Measurements from ENCODE around the gene SCAMP1.

The SCAMP1 gene

DNA sequence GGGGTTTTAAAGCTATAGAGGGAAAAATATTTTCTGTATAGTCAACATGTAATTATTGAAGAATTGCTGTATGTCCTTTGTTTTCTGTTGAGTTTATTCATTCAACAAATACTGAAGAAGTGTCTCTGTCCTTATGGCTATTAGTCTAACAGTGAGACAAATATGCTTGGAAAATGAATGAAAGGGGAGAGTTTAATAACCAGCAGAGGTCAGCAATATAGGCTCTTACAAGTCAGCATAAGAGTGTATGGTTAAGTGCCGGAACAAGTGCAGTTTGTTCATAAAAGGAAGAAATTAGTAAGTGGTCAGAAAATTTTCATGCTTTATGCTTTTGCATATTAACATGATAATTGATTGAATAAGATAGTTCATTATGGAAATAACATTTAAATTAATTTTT lies 3.6 kb downstream of the SCAMP1 start:
- CTCF ChIA-PET, result interaction anchor here (0.9 kb wide), 1 partner anchor 104 kb away, joined by 3 read pairs; no protein-coding TSS in a partner anchor
- DNase-seq (ENCODE audit: low read depth, low spot score), result no peak
- TF ChIP-seq, protein P1, sequence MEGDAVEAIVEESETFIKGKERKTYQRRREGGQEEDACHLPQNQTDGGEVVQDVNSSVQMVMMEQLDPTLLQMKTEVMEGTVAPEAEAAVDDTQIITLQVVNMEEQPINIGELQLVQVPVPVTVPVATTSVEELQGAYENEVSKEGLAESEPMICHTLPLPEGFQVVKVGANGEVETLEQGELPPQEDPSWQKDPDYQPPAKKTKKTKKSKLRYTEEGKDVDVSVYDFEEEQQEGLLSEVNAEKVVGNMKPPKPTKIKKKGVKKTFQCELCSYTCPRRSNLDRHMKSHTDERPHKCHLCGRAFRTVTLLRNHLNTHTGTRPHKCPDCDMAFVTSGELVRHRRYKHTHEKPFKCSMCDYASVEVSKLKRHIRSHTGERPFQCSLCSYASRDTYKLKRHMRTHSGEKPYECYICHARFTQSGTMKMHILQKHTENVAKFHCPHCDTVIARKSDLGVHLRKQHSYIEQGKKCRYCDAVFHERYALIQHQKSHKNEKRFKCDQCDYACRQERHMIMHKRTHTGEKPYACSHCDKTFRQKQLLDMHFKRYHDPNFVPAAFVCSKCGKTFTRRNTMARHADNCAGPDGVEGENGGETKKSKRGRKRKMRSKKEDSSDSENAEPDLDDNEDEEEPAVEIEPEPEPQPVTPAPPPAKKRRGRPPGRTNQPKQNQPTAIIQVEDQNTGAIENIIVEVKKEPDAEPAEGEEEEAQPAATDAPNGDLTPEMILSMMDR (IDR thresholded peaks at IDR 0.05; ENCODE audit: insufficient read depth, low read length, missing control alignments), result no peak
- H3K4me3 ChIP-seq (ENCODE audit: low read depth, low read length), result no peak overlapping the region
- POLR2A ChIA-PET, result no interaction called here

DNA sequence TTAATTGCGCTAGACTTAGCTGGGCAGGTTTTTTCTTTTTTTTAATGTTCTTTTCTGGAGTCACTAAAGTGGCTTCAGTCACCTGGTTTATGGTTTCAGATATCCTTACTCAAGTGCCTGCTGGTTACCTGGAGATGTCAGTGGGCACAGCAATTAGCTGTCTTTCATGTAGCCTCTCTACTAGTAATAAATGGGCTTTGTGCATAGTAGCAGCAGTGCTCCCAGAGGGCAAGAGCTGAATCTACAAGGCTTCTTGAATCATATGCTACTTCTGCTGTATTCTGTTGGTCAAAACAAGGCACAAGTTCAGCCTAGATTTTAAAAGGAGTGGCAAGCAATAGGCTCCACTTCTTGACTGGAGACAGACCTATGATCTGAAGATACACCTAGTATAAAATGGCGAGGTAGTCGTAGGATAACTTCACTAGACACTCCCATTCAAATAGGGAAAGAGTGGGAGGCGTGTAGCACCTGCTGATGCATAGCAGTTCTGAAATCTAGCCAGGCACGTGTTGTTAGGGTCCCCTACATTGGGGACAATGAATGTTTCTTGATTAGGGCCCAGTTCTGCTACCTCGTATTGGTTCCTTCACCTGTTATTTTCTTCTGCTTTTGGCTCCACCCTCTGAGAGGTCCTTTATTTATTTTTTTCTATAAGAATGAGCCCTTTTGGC lies 7.0 kb downstream of the SCAMP1 start:
- CTCF ChIA-PET, result no interaction called here
- H3K4me3 ChIP-seq (ENCODE audit: low read depth, low read length), result no peak overlapping the region
- DNase-seq (ENCODE audit: low read depth, low spot score), result no peak
- POLR2A ChIA-PET, result no interaction called here
- TF ChIP-seq, protein P1 (IDR thresholded peaks at IDR 0.05; ENCODE audit: insufficient read depth, low read length, missing control alignments), result no peak

DNA sequence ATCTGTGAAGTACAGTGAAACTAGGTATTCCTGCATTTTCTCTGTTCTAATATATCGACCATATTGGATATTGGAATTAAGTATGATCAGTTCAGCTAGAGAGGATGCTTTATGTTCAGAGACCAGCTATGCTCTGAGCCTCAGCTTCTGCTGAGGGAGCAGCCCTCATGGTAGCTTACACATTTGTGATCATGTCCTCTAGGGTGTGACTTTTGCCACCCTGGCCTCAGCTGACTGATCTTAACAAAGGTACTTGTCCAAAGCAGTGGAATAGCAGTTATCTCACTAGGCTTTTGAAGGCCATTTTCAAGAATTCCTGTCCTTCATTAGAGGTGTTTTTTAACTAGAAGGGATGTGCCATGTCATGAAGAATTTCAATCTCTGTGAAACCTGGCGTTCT lies 9.3 kb downstream of the SCAMP1 start:
- no peak overlapping the region for H3K4me3 ChIP-seq (ENCODE audit: low read depth, low read length)
- POLR2A ChIA-PET, result no interaction called here
- CTCF ChIA-PET, result no interaction called here
- TF ChIP-seq, protein P1 (IDR thresholded peaks at IDR 0.05; ENCODE audit: insufficient read depth, low read length, missing control alignments), result no peak
- no peak for DNase-seq (ENCODE audit: low read depth, low spot score)

DNA sequence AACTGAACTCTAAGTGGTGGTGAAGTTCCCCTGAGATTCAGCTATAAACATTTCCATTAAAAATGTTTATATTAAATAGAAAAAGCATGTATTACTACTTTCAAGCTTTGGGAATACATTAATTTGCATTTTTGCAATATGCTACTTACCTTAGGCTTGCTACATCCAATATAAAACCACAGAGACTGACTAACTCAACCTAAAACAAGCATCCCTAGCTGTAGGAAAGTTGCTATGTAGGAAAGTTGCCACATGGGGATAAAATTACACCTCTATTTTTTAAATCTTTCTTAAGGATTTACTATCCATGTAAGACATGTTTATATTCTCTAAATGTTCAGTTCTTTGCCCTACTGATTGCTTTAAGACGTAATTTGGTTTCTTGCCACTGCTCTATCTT lies 12.8 kb downstream of the SCAMP1 start:
- no peak overlapping the region for H3K4me3 ChIP-seq (ENCODE audit: low read depth, low read length)
- no peak for DNase-seq (ENCODE audit: low read depth, low spot score)
- ChIA-PET POLR2A (interaction anchor here (0.7 kb wide), 1 partner anchor 12 kb away, joined by 3 read pairs; no protein-coding TSS in a partner anchor), CTCF (interaction anchor here (1.6 kb wide), 1 partner anchor 12 kb away, joined by 7 read pairs; the partner anchor contains the start of gene SCAMP1)
- TF ChIP-seq, protein P1 (IDR thresholded peaks at IDR 0.05; ENCODE audit: insufficient read depth, low read length, missing control alignments), result no peak

DNA sequence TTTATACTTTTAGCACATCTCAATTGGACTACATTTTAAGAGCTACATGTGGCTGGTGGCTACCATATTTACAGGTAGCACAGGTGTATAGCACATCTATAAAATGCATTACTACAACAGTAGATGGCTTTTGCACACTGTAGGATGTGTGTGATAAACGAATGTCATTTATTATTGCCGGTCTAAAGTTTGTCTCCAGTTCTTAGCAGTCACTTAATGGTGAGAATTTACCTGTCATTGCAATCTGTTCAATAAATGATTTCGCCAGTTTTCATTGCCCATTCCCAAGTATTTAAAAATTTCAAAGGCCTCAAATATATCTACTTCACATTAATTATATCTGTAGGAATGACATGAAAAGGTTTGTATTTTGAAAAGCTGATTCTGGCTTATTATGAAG lies 15.9 kb downstream of the SCAMP1 start:
- TF ChIP-seq, protein P1 (IDR thresholded peaks at IDR 0.05; ENCODE audit: insufficient read depth, low read length, missing control alignments), result no peak
- no peak overlapping the region for H3K4me3 ChIP-seq (ENCODE audit: low read depth, low read length)
- ChIA-PET POLR2A (no interaction called here), CTCF (no interaction called here)
- no peak for DNase-seq (ENCODE audit: low read depth, low spot score)

DNA sequence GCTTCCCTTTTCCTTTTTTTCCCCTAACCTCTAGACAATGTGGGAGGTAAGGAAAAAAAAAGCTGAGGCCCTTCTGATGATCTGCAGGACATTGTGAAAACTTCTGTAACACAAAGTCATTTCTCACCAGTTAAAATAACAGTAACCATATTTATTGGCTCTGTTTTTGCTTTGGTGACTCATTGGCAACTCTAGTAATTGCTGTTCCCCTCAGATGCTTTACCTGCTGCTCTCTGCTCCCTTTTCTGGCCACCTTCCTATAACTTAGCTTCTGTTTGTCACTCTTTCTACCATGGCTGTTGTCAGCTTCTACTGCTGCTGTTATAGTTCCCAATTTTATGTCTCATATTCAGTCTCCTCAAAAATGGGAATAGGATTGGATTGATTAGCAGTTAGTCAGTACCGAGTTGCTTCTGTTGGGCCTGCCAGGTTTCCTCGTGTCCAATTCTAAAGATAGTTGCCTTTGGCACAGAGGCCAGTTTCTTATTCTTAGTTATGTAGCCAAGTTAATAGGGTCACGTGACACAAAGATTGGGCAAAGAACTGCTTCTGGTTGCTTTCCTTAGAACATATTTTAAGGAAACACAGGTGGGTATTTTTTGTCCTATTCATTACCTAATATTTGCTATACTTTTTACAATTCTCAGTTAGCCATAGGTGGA lies 16.8 kb downstream of the SCAMP1 start:
- DNase-seq (ENCODE audit: low read depth, low spot score), result no peak
- CTCF ChIA-PET, result no interaction called here
- H3K4me3 ChIP-seq (ENCODE audit: low read depth, low read length), result no peak overlapping the region
- POLR2A ChIA-PET, result no interaction called here
- TF ChIP-seq, protein P1 (IDR thresholded peaks at IDR 0.05; ENCODE audit: insufficient read depth, low read length, missing control alignments), result no peak

Data from AG04449 (cell line).